IPS-18a (cell line): Measurements from ENCODE around the gene ZNRF1.
"Not testable (repeated sequence)": the region's sequence is repeated elsewhere in the genome, so short reads cannot be mapped to it uniquely, and the experiment has no call there.

Experiments used
- H3K27ac ChIP-seq: one replicate; pipeline ENCODE4 v1.5.1; 2013; ENCODE audit warnings: low read length
- H3K27me3 ChIP-seq: one replicate; pipeline ENCODE4 v1.6.1; 2013; ENCODE audit warnings: mild to moderate bottlenecking, low read length; ENCODE audit not compliant: control insufficient read depth, insufficient read depth
- H3K36me3 ChIP-seq: one replicate; pipeline ENCODE4 v1.6.1; 2013; ENCODE audit warnings: low read depth, low read length; ENCODE audit not compliant: control insufficient read depth
- H3K4me1 ChIP-seq: one replicate; pipeline ENCODE4 v1.6.1; 2013; ENCODE audit warnings: low read depth, low read length; ENCODE audit not compliant: control insufficient read depth
- H3K4me3 ChIP-seq: one replicate; pipeline ENCODE4 v1.5.1; 2013; ENCODE audit warnings: low read length
- H3K9ac ChIP-seq: one replicate; pipeline ENCODE4 v1.6.1; 2013; ENCODE audit warnings: mild to moderate bottlenecking, low read length, moderate library complexity
- H3K9me3 ChIP-seq: one replicate; pipeline ENCODE4 v1.6.1; 2013; ENCODE audit warnings: low read depth, low read length; ENCODE audit not compliant: control insufficient read depth

ZNRF1 gene

DNA sequence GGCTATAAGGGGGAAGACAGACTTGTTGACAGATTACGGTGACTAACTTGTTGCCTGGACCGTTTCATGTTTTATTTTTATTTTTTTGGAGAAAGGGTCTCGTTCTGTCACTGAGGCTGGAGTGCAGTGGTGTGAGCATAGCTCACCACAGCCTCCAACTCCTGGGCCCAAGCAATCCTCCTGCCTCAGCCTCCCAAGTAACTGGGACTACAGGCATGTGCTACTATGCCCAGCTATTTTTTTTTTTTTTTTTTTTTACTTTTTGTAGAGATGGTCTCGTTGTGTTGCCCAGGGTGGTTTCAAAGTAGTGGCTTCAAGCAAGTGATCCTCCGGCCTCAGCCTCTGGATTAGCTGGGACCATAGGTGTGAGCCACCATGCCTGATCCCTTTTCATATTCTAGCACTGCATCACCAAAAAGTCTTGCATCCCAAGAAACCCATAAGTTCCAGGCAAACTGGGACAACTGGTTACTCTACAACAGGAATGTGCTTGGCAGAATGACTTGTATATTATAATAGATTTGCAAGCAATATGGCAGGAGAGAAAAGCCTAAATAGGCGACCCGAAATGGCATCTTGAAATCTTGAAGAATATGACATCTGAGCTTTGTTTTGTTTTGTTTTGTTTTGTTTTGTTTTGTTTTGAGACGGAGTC, 11.7 kb upstream of the ZNRF1 start:
- no peak overlapping the region for H3K9ac ChIP-seq
- no peaks in the 10 kb centered on the region for H3K27me3 ChIP-seq
- peaks cover 10% of the 10 kb centered on the region for H3K4me1 ChIP-seq
- H3K9me3 ChIP-seq: no peaks in the 10 kb centered on the region
- no peak overlapping the region for H3K27ac ChIP-seq
- H3K4me3 ChIP-seq: no peak overlapping the region
- no peaks in the 10 kb centered on the region for H3K36me3 ChIP-seq

DNA sequence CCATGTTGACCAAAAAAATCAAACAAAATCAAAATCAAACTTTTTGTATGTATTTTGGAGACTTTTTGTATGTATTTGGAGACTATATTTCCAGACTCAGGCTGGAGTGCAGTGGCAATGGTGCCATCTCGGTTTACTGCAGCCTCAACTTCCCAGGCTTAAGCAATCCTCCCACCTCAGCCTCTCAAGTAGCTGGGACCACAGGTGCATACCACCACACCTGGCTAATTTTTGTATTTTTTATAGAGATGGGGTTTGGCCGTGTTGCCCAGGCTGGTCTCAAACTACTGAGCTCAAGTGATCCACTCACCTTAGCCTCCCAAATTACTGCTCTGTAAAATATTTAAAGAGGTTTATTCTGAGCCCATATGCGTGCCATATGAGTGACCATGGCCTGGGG, 9.0 kb upstream of the ZNRF1 start:
- H3K36me3 ChIP-seq, H3K9ac ChIP-seq, H3K9me3 ChIP-seq, H3K4me3 ChIP-seq, H3K27me3 ChIP-seq, H3K27ac ChIP-seq, H3K4me1 ChIP-seq: not testable (repeated sequence)

DNA sequence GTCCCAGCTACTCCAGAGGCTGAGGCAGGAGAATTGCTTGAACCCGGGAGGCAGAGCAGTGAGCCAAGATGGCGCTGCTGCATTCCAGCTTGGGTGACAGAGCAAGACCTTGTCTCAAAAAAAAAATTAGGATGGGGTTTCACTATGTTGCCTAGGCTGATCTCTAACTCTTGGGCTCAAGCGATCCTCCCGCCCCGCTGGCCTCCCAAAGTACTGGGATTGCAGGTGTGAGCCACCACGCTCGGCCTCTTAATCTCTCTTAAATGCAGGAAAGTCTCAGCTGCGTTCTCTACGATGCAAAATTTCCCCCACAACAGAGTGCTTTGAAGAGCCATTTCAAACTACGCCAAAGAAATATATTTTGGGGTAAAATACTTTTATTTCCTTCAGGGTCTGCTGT, 8.0 kb upstream of the ZNRF1 start:
- no peaks in the 10 kb centered on the region for H3K36me3 ChIP-seq
- no peak overlapping the region for H3K27ac ChIP-seq
- H3K4me1 ChIP-seq: peaks cover 10% of the 10 kb centered on the region
- no peaks in the 10 kb centered on the region for H3K27me3 ChIP-seq
- H3K4me3 ChIP-seq: no peak overlapping the region
- no peaks in the 10 kb centered on the region for H3K9me3 ChIP-seq
- H3K9ac ChIP-seq: no peak overlapping the region

DNA sequence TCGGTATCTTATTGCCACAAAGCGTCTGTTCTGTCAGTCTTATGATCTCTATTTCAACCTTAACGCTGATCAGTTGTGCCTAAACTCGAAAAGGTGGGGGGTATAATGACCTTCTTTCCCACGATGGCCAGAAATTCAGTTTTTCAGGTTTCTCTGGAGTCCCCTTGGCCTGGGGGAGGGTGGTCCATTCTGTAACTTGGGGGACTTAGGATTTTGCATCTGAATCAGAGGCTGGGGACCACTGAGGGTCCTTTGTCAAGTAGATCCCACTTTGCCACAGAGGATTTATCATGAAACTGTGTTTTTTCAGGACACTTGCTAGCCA, 7.6 kb upstream of the ZNRF1 start:
- Histone ChIP-seq H3K9ac (no peak overlapping the region), H3K4me3 (no peak overlapping the region), H3K27ac (no peak overlapping the region), H3K4me1 (peaks cover 10% of the 10 kb centered on the region), H3K27me3 (no peaks in the 10 kb centered on the region), H3K9me3 (no peaks in the 10 kb centered on the region), H3K36me3 (no peaks in the 10 kb centered on the region)

DNA sequence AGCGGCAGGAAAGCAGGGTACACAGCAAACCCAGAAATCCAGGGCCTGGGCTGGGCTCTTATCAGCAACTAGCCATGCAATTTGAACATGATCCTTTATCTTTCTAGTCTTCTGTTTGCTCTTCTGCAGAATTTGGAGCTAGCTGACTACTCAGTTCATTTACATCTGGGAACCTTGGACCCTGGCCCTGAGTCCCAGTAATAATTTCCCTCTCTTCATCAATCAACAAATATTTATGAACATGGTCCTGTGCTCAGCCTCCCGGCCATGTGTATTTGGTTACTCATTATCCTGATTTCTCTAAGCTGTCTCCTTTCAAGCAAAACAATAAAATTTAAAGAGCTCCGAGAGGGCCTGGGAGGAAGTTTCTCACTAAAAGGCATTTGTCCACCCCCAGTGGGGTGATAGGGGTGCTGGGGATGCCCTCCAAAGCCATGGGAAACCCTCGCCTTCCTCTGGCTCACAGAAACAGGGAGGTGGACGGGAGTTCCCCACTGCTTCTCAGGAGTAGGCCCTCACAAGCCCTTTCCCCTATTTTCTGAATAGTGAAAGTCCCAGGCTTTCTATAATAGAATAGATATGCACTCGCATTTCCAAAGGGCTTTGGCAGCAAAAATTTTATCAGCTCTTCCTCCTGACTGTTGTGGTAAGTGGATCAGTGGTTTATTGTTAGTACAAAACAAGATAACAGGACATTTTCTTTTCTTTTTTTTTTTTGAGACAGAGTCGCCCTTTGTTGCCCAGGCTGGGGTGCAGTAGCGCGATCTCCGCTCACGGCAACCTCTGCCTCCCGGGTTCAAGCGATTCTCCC, 7.0 kb upstream of the ZNRF1 start:
- Histone ChIP-seq H3K27me3 (no peaks in the 10 kb centered on the region), H3K4me3 (no peak overlapping the region), H3K9ac (no peak overlapping the region), H3K27ac (no peak overlapping the region), H3K9me3 (no peaks in the 10 kb centered on the region), H3K4me1 (peaks cover 10% of the 10 kb centered on the region), H3K36me3 (no peaks in the 10 kb centered on the region)

DNA sequence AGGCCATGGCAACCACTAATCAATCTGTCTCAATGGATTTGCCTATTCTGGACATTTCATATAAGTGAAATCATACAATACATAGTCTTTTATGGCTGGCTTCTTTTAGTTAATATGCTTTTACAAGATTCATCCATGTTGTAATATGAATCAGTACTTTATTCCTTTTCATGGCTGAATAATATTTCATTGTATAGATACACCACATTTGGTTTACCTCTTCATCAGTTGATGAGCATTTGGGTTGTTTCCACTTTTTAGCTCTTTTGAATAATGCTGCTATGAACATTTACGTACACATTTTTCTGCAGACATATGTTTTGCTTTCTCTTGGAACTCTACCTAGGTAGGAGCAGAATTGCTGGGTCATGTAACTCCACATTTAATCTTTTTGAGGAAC, 2.8 kb upstream of the ZNRF1 start:
- Histone ChIP-seq H3K4me3 (no peak overlapping the region), H3K9ac (no peak overlapping the region), H3K27ac (no peak overlapping the region), H3K4me1 (peaks cover 23% of the 10 kb centered on the region), H3K27me3 (peaks cover 10% of the 10 kb centered on the region), H3K36me3 (no peaks in the 10 kb centered on the region), H3K9me3 (no peaks in the 10 kb centered on the region)

DNA sequence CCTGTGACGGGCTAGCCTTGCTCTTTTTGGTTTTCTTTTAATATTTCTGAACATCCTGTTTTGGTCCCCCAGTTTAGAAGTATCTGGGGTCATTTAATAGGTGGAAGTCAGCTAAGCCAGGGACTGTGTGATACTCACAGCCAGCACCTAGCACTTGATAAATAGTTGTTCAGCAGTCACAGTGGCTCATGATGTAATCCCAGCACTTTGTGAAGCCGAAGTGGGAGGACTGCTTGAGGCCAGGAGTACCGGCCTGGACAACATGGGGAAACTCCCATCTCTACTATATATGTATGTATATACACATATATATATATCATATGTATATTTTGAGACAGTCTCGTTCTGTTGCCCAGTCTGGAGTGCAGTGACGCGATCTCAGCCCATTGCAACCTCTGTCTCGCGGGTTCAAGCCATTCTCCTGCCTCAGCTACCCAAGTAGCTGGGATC, 1.8 kb upstream of the ZNRF1 start:
- no peak overlapping the region for H3K27ac ChIP-seq
- no peak overlapping the region for H3K4me3 ChIP-seq
- H3K36me3 ChIP-seq: no peaks in the 10 kb centered on the region
- H3K4me1 ChIP-seq: peaks cover 18% of the 10 kb centered on the region
- no peak overlapping the region for H3K9ac ChIP-seq
- H3K27me3 ChIP-seq: peaks cover 10% of the 10 kb centered on the region
- H3K9me3 ChIP-seq: no peaks in the 10 kb centered on the region

DNA sequence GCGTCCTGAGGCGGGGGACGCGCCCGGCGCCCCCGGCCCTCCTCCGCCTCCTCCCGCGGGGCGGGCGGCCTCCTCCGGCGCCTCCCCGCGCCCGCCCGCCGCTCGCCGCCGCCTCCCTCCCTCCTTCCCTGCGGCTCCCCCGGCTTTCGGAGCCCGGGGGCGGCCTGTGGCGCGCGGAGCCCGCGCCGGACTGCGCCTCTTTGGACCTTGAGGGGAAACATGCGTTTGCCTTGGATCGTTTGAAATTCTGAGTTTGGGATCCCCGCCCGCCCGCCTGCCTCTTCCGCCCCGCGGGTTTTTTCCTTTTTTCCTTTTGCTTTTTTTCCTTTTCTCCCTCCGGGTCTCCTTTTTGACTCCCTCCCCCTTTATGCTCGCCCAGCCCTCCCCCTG, 390 bp downstream of the ZNRF1 start:
- H3K9ac ChIP-seq: peak overlapping the region; percentile 56
- no peak overlapping the region for H3K27ac ChIP-seq
- H3K9me3 ChIP-seq: no peaks in the 10 kb centered on the region
- no peaks in the 10 kb centered on the region for H3K36me3 ChIP-seq
- H3K4me3 ChIP-seq: peak overlapping the region; percentile 81
- peaks cover 10% of the 10 kb centered on the region for H3K27me3 ChIP-seq
- H3K4me1 ChIP-seq: peaks cover 25% of the 10 kb centered on the region

DNA sequence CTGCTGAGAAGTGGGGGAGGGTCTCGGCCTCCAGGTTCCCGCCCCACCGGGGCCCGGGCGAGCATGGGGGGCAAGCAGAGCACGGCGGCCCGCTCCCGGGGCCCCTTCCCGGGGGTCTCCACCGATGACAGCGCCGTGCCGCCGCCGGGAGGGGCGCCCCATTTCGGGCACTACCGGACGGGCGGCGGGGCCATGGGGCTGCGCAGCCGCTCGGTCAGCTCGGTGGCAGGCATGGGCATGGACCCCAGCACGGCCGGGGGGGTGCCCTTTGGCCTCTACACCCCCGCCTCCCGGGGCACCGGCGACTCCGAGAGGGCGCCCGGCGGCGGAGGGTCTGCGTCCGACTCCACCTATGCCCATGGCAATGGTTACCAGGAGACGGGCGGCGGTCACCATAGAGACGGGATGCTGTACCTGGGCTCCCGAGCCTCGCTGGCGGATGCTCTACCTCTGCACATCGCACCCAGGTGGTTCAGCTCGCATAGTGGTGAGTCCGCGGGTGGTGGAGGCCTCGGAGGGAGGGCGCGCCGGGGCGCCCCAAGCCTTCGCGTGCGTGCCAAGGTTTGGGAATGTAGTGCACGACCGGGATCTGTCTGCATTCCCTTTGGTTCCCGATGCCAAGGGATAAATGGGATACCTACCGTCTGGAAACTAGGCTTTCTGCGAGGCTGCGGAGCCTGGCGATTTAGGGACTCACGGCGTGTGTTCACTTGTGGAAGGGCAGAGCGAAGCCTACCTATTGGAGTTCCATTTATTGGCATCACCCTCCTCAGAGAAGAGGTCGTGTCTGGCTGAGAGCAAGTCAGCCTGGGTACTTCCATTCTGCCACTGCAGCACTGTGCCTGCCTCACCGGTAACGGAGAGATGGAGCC, 1.0 kb downstream of the ZNRF1 start:
- H3K36me3 ChIP-seq: no peaks in the 10 kb centered on the region
- peaks cover 10% of the 10 kb centered on the region for H3K27me3 ChIP-seq
- H3K9me3 ChIP-seq: no peaks in the 10 kb centered on the region
- H3K27ac ChIP-seq: no peak overlapping the region
- peak overlapping the region; percentile 56 for H3K9ac ChIP-seq
- H3K4me3 ChIP-seq: peak overlapping the region; percentile 81
- H3K4me1 ChIP-seq: peaks cover 25% of the 10 kb centered on the region

DNA sequence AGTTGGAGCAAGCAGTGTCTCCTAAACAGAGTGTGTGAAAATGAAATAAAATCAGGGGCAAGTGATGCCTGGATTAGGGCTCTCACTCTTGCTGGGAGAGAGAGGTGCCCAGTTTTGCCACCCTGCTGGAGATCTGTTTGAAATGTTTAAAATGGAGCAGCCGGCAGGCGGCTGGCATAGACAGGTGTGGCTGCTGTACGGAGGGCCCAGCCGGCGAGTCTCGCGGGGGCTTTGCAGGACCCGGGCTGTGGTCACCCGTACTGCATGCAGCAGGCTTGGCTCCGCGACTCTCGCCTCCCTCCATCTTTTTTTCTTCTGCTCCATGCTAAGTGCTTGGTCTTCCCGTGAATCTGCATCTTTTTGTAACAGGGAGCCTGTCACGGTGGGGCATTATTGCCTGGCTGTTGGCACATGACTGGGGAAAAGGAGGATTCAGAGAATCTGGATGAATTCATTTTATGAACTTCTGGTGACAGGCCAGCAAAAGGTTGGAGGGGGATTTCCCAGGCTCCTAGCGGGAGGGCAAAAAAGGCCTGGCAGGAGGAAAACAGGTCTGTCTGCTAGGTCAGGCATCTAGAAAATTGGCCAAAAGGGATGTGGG, 1.8 kb downstream of the ZNRF1 start:
- no peaks in the 10 kb centered on the region for H3K36me3 ChIP-seq
- H3K4me3 ChIP-seq: peak overlapping the region; percentile 81
- H3K27ac ChIP-seq: no peak overlapping the region
- peaks cover 25% of the 10 kb centered on the region for H3K4me1 ChIP-seq
- H3K9ac ChIP-seq: peak overlapping the region; percentile 1
- H3K9me3 ChIP-seq: no peaks in the 10 kb centered on the region
- peaks cover 10% of the 10 kb centered on the region for H3K27me3 ChIP-seq

DNA sequence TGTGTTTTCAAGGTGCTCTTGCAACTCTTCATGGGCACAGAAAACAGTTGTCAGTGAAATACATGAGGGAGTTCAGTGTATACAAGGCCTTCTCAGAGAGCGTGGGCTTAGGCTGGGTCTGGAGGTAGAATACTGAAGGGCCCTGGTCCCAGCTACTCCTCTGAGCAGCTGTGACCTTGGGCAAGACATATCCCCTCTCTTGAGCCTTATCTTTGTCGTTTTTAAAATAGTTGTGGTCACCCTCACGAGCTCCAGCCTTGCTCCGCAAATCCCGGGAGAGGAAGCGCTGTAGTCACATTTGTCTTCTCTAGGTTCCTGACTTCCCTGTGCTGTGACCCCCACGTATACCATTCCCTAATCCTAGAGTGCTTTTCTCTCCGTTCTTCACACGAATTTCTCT, 3.6 kb downstream of the ZNRF1 start:
- no peak overlapping the region for H3K9ac ChIP-seq
- peaks cover 10% of the 10 kb centered on the region for H3K27me3 ChIP-seq
- no peaks in the 10 kb centered on the region for H3K9me3 ChIP-seq
- no peak overlapping the region for H3K27ac ChIP-seq
- H3K4me3 ChIP-seq: no peak overlapping the region
- H3K36me3 ChIP-seq: no peaks in the 10 kb centered on the region
- H3K4me1 ChIP-seq: peaks cover 25% of the 10 kb centered on the region
